Measurements from ENCODE around the gene CFAP161.
"Not testable (repeated sequence)": the region's sequence is repeated elsewhere in the genome, so short reads cannot be mapped to it uniquely, and the experiment has no call there.

The CFAP161 gene

GRCh38 chr15:81107889-81108288 lies 26.2 kb upstream of the CFAP161 start:
- DNase-seq (ENCODE audit: low spot score) = no peak

- DNase-seq (ENCODE audit: low spot score) = no peak
These were observed 25.6 kb upstream of the CFAP161 start for GRCh38 chr15:81108427-81108826.

GRCh38 chr15:81111018-81111417 lies 23.1 kb upstream of the CFAP161 start:
- no peak for DNase-seq (ENCODE audit: low spot score)

GRCh38 chr15:81111510-81112470 lies 22.3 kb upstream of the CFAP161 start:
- peak; percentile 6 for DNase-seq (ENCODE audit: low spot score)

GRCh38 chr15:81113204-81113657 lies 20.8 kb upstream of the CFAP161 start:
- DNase-seq (ENCODE audit: low spot score) = no peak

- no peak for DNase-seq (ENCODE audit: low spot score)
These were observed 20.2 kb upstream of the CFAP161 start for GRCh38 chr15:81113861-81114291.

GRCh38 chr15:81115054-81115939 lies 18.8 kb upstream of the CFAP161 start:
- no peak for DNase-seq (ENCODE audit: low spot score)

- DNase-seq (ENCODE audit: low spot score) = no peak
These were observed 16.9 kb upstream of the CFAP161 start for GRCh38 chr15:81117136-81117535.

GRCh38 chr15:81117581-81117980 lies 16.5 kb upstream of the CFAP161 start:
- no peak for DNase-seq (ENCODE audit: low spot score)

GRCh38 chr15:81118361-81118760 lies 15.7 kb upstream of the CFAP161 start:
- DNase-seq (ENCODE audit: low spot score) = no peak

GRCh38 chr15:81120069-81120468 lies 14.0 kb upstream of the CFAP161 start:
- DNase-seq (ENCODE audit: low spot score) = no peak

- DNase-seq (ENCODE audit: low spot score) = no peak
These were observed 7.2 kb upstream of the CFAP161 start for GRCh38 chr15:81126892-81127291.

GRCh38 chr15:81141478-81141877 lies 7.4 kb downstream of the CFAP161 start:
- not testable (repeated sequence) for DNase-seq (ENCODE audit: low spot score)

GRCh38 chr15:81146006-81146405 lies 11.9 kb downstream of the CFAP161 start:
- DNase-seq (ENCODE audit: low spot score) = no peak

- DNase-seq (ENCODE audit: low spot score) = no peak
These were observed 12.4 kb downstream of the CFAP161 start for GRCh38 chr15:81146466-81146865.

- no peak for DNase-seq (ENCODE audit: low spot score)
These were observed 17.3 kb downstream of the CFAP161 start for GRCh38 chr15:81151389-81151788.

- DNase-seq (ENCODE audit: low spot score) = no peak
These were observed 18.3 kb downstream of the CFAP161 start for GRCh38 chr15:81152339-81152738.

GRCh38 chr15:81152799-81153198 lies 18.7 kb downstream of the CFAP161 start:
- no peak for DNase-seq (ENCODE audit: low spot score)

GRCh38 chr15:81155375-81156218 lies 21.5 kb downstream of the CFAP161 start:
- DNase-seq (ENCODE audit: low spot score) = peak; percentile 31

- no peak for DNase-seq (ENCODE audit: low spot score)
These were observed 22.3 kb downstream of the CFAP161 start for GRCh38 chr15:81156324-81156723.

- DNase-seq (ENCODE audit: low spot score) = no peak
These were observed 23.3 kb downstream of the CFAP161 start for GRCh38 chr15:81157195-81157938.
